Cardiac fibroblast (primary cell): ENCODE data around the gene ISOC1.

Source experiments
- DNase-seq, 2 donors: peaks; one replicate each; pipeline versions ENCODE4 v3.0.0 to v3.0.0-alpha.2; 2010; ENCODE audit warnings: low read depth in 2 of 2
- H3K4me3 ChIP-seq, 2 donors: replicated peaks in 1 of 2; 1 replicate in 1 of 2; 2 replicates in 1 of 2; pipeline ENCODE4 v1.5.1; 2011; ENCODE audit warnings: low read depth in 2 of 2, low read length in 2 of 2, mild to moderate bottlenecking in 2 of 2, moderate library complexity in 1 of 2
- TF ChIP-seq, protein P1 (sequence below): IDR thresholded peaks from one replicate; pipeline ENCODE4 v1.5.1; 2011; ENCODE audit warnings: low read depth, mild to moderate bottlenecking, low read length, inconsistent platforms

The ISOC1 gene

DNA sequence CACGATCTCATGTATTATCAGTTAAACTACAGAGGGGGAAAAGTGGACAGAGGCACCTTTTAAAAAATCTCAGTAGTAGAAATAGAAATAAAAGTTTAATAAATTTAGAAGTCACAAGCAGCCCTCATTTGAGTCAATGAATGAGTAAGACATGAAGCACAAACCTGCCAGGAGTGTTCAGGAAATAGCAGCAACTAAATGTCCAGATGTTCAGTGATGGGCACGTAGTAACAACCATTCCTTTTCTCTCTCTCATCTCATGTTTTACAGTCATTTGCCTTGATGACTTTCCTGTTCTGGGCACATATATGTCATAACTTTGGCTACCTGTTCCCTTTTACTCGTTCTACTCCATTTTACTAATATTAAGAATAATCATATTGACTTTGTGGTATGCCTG, 17.7 kb downstream of the ISOC1 start:
- DNase-seq = peak in 1 of 2 donors; percentile 49
- H3K4me3 ChIP-seq = no peak overlapping the region
- TF ChIP-seq, protein P1, sequence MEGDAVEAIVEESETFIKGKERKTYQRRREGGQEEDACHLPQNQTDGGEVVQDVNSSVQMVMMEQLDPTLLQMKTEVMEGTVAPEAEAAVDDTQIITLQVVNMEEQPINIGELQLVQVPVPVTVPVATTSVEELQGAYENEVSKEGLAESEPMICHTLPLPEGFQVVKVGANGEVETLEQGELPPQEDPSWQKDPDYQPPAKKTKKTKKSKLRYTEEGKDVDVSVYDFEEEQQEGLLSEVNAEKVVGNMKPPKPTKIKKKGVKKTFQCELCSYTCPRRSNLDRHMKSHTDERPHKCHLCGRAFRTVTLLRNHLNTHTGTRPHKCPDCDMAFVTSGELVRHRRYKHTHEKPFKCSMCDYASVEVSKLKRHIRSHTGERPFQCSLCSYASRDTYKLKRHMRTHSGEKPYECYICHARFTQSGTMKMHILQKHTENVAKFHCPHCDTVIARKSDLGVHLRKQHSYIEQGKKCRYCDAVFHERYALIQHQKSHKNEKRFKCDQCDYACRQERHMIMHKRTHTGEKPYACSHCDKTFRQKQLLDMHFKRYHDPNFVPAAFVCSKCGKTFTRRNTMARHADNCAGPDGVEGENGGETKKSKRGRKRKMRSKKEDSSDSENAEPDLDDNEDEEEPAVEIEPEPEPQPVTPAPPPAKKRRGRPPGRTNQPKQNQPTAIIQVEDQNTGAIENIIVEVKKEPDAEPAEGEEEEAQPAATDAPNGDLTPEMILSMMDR = no peak

DNA sequence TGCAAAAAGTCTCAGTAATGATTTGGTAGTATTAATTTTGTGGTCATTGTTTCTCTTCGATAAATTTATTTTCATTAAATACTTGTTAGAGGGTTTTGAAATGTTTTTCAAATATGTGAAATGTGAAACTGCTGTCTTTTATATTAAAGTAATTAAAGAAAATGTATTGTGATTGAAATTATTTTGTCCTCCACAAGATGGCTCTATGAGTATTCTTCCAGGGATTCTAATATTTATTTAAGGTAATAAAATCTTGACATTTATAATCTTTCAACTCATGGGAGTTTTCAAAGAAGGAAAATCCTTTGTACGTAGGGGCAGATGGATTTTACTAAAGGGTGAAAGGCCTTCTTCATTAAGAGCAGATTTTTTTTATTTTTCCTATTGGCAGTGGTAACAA, 19.3 kb downstream of the ISOC1 start:
- TF ChIP-seq, protein P1 = peak; percentile 21
- DNase-seq = no peak
- no peak overlapping the region for H3K4me3 ChIP-seq

DNA sequence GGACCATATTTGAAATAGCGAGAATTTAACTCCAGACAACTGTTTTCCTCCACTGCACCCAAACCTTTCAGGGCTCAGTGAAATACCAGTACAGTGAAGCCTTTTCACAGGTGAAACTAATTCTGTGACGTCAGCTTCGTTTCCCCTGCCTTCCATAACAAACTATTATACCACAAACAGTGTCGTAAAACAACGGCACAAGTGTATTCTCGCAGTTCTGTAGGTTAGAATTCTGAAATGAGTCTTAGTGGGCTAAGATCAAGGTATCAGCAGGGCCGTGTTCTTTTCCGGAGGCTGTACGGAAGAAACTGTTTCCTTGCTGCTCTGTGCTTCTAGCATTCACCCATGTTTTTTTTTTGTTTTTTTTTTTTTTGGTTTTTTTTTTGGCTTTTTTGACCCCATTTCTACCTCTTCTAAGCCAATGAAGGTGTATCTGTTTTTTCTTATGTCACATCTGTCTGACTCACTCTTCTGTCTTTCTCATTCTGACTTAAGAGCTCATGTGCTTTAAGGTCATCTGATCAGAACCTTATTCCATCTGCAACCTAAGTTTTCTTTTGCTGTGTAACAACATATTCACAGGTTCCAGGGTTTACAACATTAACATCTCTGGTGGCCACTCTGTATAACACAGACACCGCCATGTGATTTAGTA, 20.1 kb downstream of the ISOC1 start:
- H3K4me3 ChIP-seq = no peak overlapping the region
- TF ChIP-seq, protein P1 = no peak
- no peak for DNase-seq

- TF ChIP-seq, protein P1 = no peak
- no peak for DNase-seq
- H3K4me3 ChIP-seq = no peak overlapping the region
Observed at GRCh38 chr5:129115680-129116079, 21.1 kb downstream of the ISOC1 start.

DNA sequence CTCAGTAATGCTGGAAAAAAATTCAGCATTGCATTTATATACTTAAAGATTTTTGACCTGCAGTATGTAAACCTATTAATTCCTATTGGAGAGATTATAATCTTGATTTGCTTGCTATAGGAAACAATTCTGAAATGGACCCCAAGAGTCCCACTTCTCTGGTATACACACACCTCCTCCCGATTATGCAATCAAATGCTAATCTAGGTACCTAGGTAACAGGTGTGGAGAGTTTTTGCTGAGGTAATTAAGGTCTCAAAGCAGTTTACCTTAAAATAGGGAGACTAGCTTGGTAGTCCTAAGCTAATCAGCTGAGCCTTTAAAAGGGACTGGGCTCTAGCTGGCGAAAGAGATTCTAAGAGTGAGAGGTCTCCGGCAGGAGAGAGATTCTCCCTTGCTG, 22.2 kb downstream of the ISOC1 start:
- DNase-seq = no peak
- TF ChIP-seq, protein P1 = no peak
- no peak overlapping the region for H3K4me3 ChIP-seq

DNA sequence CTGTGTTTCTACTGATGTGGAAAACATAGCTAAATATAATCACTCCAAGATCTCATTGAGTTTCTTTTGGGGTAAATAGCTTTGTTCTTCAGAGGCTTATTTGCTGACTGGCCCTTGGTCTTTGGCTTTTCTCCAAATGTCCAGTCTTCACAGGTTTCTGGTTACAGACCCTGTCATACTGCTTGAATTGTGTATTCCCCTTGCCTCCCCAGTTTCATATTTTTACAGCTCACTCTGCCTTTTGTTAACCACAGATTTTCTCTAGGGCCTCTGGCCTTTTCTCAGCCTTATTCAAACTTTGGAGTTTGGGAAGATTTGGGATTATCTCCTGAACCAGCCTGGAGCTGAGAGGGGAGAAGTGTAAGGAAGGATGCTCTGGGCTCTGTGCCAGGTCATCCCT, 23.9 kb downstream of the ISOC1 start:
- TF ChIP-seq, protein P1 = no peak
- peak in 1 of 2 donors; percentile 8 for DNase-seq

GRCh38 chr5:129118826-129119225, 24.3 kb downstream of the ISOC1 start:
- TF ChIP-seq, protein P1 = no peak
- DNase-seq = no peak
- H3K4me3 ChIP-seq = no peak overlapping the region

More for the DNA sequence above, 23.9 kb downstream of the ISOC1 start:
- no peak overlapping the region for H3K4me3 ChIP-seq
